Measurements from ENCODE around the gene DDX41.

The DDX41 gene

DNA sequence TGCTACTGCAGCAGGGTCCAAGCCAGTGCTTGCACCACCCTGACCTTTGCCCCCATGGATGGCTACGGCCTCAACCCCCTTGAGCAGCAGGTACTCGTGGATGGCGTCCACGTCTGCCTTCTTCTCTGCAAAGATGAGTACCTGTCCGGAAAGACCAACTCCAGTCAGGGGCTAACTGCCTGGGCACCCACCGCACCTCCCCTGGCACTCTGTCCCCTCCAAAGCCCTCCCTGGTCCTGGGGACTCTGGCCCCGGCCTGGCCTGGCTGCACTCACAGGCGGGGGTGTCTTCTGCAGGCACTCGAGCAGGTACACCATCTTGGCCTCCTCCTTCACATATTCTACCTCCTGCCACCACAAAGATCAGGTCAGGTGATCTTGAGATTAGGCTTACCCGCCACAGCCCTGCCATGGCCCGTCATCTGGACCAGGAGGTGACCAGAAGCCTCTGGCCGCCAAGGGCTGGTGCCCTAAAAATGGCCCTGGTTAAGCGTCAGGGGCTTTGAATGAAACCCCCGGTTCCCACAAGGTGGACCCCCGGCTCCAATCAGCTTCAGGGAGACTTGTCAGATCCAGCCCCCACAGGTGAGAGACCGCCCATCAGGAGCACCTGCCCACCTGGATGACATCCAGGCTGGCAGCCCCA is 3.9 kb downstream of the DDX41 start:
- no peaks in the 10 kb centered on the region for H3K27me3 ChIP-seq (ENCODE audit: control insufficient read depth in 1 of 2, insufficient read depth in 2 of 2, low read length in 2 of 2)
- no peak overlapping the region for H3K4me3 ChIP-seq (ENCODE audit: low read length in 2 of 2)
- H3K9ac ChIP-seq (ENCODE audit: low read length in 2 of 2), result no peak overlapping the region
- H3K27ac ChIP-seq (ENCODE audit: low read length), result no peak overlapping the region
- H3K4me1 ChIP-seq (ENCODE audit: control insufficient read depth, insufficient read depth, low read length), result peaks cover 26% of the 10 kb centered on the region
- H3K9me3 ChIP-seq (ENCODE audit: control insufficient read depth in 2 of 2, low read length in 2 of 2), result no peaks in the 10 kb centered on the region
- peaks cover 42 to 45% of the 10 kb centered on the region in 2 donors for H3K36me3 ChIP-seq (ENCODE audit: control insufficient read depth in 2 of 2, insufficient read depth in 2 of 2, low read length in 2 of 2)

DNA sequence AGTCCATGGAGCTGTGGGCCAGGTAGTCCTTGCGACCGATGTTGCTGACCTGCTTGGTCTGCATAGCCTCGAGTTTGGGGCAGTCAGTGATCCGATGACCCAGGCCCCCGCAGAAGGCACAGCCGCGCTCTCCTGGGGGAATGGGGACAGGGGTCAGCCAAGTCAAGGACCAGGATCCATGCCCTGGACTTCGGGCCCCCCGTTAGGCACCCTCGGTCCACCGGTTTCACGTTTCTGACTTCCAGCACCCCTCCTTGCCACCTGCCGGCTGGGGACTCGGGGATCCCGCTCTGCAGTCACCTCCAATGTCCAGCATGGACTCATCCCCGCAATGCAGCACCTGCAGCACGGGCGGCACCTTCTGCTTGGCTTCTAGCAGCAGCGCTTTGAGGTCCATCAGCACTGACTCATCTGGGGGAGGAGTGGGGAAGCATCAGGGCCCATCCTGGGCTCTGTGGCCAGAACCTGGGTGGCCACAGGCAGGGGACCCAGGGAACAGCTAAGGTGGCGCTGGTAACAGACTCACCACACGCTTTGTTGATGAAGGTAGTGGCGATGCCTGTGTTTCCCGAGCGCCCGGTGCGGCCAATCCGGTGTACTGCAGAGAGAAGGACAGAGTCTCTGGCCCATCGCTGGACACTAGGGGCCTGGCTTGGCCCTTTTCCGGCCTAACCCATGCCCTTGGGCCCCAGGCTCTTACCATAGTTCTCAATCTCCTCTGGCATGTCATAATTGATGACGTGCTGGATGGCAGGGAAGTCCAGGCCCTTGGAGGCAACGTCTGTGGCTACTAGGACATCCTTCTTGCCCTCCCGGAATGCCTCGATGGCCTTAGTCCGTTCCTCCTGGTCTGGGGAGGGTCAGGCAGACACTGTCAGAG is 4.7 kb downstream of the DDX41 start:
- H3K27ac ChIP-seq (ENCODE audit: low read length), result no peak overlapping the region
- H3K4me1 ChIP-seq (ENCODE audit: control insufficient read depth, insufficient read depth, low read length), result peaks cover 21% of the 10 kb centered on the region
- H3K4me3 ChIP-seq (ENCODE audit: low read length in 2 of 2), result no peak overlapping the region
- no peaks in the 10 kb centered on the region for H3K9me3 ChIP-seq (ENCODE audit: control insufficient read depth in 2 of 2, low read length in 2 of 2)
- H3K36me3 ChIP-seq (ENCODE audit: control insufficient read depth in 2 of 2, insufficient read depth in 2 of 2, low read length in 2 of 2), result peaks cover 42 to 45% of the 10 kb centered on the region in 2 donors
- H3K27me3 ChIP-seq (ENCODE audit: control insufficient read depth in 1 of 2, insufficient read depth in 2 of 2, low read length in 2 of 2), result no peaks in the 10 kb centered on the region
- H3K9ac ChIP-seq (ENCODE audit: low read length in 2 of 2), result no peak overlapping the region

DNA sequence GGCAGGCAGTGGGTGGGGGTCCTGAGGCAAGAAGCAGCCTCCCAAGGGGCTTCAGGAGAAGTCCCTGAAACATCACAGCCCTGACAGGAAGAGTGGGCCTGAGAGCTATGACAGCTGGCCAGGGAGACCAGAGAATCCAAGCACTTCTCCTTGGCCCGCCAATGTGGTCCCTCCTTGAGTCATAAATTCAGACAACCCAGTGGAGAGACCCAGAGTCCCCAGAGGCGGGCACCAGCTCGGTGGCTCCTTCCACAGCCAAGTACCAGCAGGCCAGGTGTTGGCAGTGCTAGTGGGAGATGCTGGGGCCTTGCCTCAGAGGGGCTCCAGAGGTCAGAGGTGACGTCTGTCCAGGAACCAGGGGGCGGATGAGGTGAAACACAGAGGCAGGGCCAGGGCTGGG is 5.6 kb downstream of the DDX41 start:
- H3K27ac ChIP-seq (ENCODE audit: low read length), result no peak overlapping the region
- peaks cover 17% of the 10 kb centered on the region for H3K4me1 ChIP-seq (ENCODE audit: control insufficient read depth, insufficient read depth, low read length)
- no peaks in the 10 kb centered on the region for H3K9me3 ChIP-seq (ENCODE audit: control insufficient read depth in 2 of 2, low read length in 2 of 2)
- no peak overlapping the region for H3K9ac ChIP-seq (ENCODE audit: low read length in 2 of 2)
- H3K4me3 ChIP-seq (ENCODE audit: low read length in 2 of 2), result no peak overlapping the region
- peaks cover 42 to 45% of the 10 kb centered on the region in 2 donors for H3K36me3 ChIP-seq (ENCODE audit: control insufficient read depth in 2 of 2, insufficient read depth in 2 of 2, low read length in 2 of 2)
- no peaks in the 10 kb centered on the region for H3K27me3 ChIP-seq (ENCODE audit: control insufficient read depth in 1 of 2, insufficient read depth in 2 of 2, low read length in 2 of 2)

DNA sequence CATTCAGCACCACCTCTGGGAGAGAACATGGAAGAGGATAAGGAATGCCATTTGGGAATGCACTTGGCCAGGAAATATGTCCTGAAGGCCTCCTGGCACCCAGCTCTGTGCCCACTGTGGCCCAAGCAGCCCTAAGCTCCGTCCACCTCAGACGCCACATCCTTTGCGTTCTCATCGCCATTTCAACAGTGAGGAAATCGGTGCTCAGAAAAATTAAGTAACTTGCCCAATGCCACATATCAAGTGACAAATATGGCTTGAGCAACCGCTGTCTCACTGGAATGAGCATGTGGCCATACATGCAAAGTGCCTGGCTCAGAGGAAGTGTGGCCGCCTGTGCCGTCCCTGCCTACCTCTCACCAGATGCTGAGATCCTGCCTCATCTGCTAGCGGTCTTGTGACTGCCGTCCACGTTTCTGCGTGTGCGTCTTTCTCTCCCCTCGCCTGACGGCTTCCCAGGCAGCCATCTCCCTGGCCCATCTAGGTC is 6.2 kb downstream of the DDX41 start:
- Histone ChIP-seq H3K9ac (ENCODE audit: low read length in 2 of 2) (no peak overlapping the region), H3K36me3 (ENCODE audit: control insufficient read depth in 2 of 2, insufficient read depth in 2 of 2, low read length in 2 of 2) (peaks cover 42 to 44% of the 10 kb centered on the region in 2 donors), H3K9me3 (ENCODE audit: control insufficient read depth in 2 of 2, low read length in 2 of 2) (no peaks in the 10 kb centered on the region), H3K27me3 (ENCODE audit: control insufficient read depth in 1 of 2, insufficient read depth in 2 of 2, low read length in 2 of 2) (no peaks in the 10 kb centered on the region), H3K4me1 (ENCODE audit: control insufficient read depth, insufficient read depth, low read length) (peaks cover 11% of the 10 kb centered on the region), H3K4me3 (ENCODE audit: low read length in 2 of 2) (no peak overlapping the region), H3K27ac (ENCODE audit: low read length) (no peak overlapping the region)

DNA sequence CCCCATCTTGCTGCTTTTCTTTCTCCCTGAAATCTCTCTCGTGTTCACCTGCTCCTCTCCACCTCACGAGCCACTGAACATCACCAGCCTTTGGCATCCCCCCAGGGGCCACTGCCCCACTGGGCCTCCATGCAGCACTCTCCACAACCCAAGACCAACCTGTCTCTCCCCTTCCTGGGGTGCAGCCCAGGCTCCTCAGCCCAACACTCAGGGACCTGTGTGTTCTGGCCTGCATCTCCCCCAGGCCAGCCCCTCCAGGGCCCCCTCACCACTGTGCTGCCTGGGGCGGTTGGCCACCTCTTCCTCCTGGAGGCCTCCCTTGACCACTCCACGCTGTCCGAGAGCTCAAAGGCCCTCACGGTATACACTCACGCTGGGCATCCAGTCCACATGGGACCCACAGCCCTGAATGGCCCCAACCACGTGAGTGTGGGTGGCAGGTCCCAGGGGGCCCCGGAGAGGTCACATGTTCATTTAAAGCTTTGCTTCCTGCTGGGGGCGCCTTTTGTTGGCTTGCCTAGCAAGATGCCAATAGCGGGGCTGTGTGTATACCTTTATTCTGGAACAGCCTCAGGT is 6.7 kb downstream of the DDX41 start:
- Histone ChIP-seq H3K36me3 (ENCODE audit: control insufficient read depth in 2 of 2, insufficient read depth in 2 of 2, low read length in 2 of 2) (peaks cover 37 to 38% of the 10 kb centered on the region in 2 donors), H3K4me1 (ENCODE audit: control insufficient read depth, insufficient read depth, low read length) (peaks cover 7% of the 10 kb centered on the region), H3K27me3 (ENCODE audit: control insufficient read depth in 1 of 2, insufficient read depth in 2 of 2, low read length in 2 of 2) (no peaks in the 10 kb centered on the region), H3K27ac (ENCODE audit: low read length) (no peak overlapping the region), H3K4me3 (ENCODE audit: low read length in 2 of 2) (no peak overlapping the region), H3K9ac (ENCODE audit: low read length in 2 of 2) (no peak overlapping the region), H3K9me3 (ENCODE audit: control insufficient read depth in 2 of 2, low read length in 2 of 2) (no peaks in the 10 kb centered on the region)

DNA sequence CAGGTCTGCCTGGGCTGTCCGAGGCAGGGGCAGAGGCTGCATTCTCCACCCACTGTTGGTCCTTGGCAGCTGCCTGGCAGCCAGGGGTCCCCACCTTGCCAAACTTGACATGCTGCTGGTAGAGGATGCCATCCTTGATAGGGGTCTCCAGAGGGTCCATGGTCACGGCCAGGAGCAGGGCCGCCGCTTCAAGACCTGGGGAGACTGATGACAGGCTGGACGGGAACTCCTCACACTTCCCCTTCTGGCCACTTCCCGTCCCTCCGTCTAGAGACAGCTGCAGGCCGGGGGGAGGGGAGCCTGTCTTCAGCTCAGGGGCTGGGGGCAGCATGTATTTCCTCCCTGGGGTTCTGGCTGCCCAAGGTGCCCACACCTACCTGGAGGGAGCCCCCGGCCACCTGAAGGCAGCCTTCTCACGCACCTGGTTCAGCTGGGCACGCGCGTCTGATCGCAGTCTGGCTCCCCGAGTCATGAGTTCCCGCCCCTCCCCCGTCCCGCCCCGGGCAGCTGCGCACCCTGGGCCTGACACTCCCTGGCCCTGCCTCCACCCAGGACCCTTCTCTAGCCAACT is 7.3 kb downstream of the DDX41 start, which contains the start of gene DOK3:
Gene DOK3, minus strand, starts transcription at position 446 of the 571 bp plus-strand sequence. Its CDS starts 286 bp downstream, at position 160.
- H3K27ac ChIP-seq (ENCODE audit: low read length), result no peak within 1 kb of the TSS
- peaks cover 1% of the 10 kb centered on the region for H3K4me1 ChIP-seq (ENCODE audit: control insufficient read depth, insufficient read depth, low read length)
- H3K9ac ChIP-seq (ENCODE audit: low read length in 2 of 2), result no peak within 1 kb of the TSS
- H3K9me3 ChIP-seq (ENCODE audit: control insufficient read depth in 2 of 2, low read length in 2 of 2), result no peaks in the 10 kb centered on the region
- H3K27me3 ChIP-seq (ENCODE audit: control insufficient read depth in 1 of 2, insufficient read depth in 2 of 2, low read length in 2 of 2), result no peaks in the 10 kb centered on the region
- peak within 1 kb of the TSS in 1 of 2 donors; percentile 29 for H3K4me3 ChIP-seq (ENCODE audit: low read length in 2 of 2)
- peaks cover 31 to 34% of the 10 kb centered on the region in 2 donors for H3K36me3 ChIP-seq (ENCODE audit: control insufficient read depth in 2 of 2, insufficient read depth in 2 of 2, low read length in 2 of 2)

DNA sequence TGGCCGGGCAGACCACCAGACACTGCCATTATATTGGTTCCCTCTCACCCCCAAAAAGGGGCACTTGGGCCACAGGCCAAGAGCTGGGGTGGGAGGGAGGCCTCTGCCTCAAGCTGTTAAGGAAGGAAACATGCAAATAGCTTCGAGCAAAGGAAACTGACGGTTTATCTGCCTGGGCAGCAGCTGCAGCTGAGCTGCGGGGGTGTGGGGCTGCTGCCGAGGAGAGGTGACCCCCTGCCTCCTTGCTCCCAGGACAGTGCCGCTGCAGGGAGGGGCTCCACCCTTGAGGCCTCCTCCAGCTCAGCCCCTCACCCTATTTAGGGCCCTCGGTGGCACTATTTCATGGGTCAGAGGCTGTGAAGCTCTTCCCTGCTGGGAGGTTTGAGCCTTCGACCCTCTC is 7.9 kb downstream of the DDX41 start:
- Histone ChIP-seq H3K9ac (ENCODE audit: low read length in 2 of 2) (no peak overlapping the region), H3K9me3 (ENCODE audit: control insufficient read depth in 2 of 2, low read length in 2 of 2) (no peaks in the 10 kb centered on the region), H3K36me3 (ENCODE audit: control insufficient read depth in 2 of 2, insufficient read depth in 2 of 2, low read length in 2 of 2) (peaks cover 29 to 31% of the 10 kb centered on the region in 2 donors), H3K27me3 (ENCODE audit: control insufficient read depth in 1 of 2, insufficient read depth in 2 of 2, low read length in 2 of 2) (no peaks in the 10 kb centered on the region), H3K4me1 (ENCODE audit: control insufficient read depth, insufficient read depth, low read length) (no peaks in the 10 kb centered on the region), H3K4me3 (ENCODE audit: low read length in 2 of 2) (peak overlapping the region in 1 of 2 donors; percentile 29), H3K27ac (ENCODE audit: low read length) (no peak overlapping the region)

DNA sequence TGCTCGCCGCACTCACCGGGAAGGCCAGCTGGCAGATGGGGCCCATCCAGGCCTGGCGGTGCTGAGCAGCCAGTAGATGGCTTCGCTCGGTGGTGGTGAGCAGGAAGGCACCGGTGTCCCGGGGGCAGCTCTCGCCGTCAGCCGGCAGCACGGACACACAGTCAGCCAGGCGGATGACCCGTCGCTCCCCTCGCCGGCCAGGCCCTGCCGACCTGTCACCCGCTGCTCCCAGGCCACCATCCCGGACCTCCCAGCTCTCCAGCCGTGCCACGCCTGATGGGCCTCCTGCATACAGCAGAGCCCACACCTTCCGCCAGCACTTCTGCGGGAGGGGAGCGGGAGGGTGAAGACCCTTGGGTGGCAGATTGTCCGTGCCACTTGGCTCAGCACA is 8.5 kb downstream of the DDX41 start:
- Histone ChIP-seq H3K4me3 (ENCODE audit: low read length in 2 of 2) (no peak overlapping the region), H3K9ac (ENCODE audit: low read length in 2 of 2) (no peak overlapping the region), H3K4me1 (ENCODE audit: control insufficient read depth, insufficient read depth, low read length) (no peaks in the 10 kb centered on the region), H3K27me3 (ENCODE audit: control insufficient read depth in 1 of 2, insufficient read depth in 2 of 2, low read length in 2 of 2) (no peaks in the 10 kb centered on the region), H3K27ac (ENCODE audit: low read length) (no peak overlapping the region), H3K36me3 (ENCODE audit: control insufficient read depth in 2 of 2, insufficient read depth in 2 of 2, low read length in 2 of 2) (peaks cover 25 to 27% of the 10 kb centered on the region in 2 donors), H3K9me3 (ENCODE audit: control insufficient read depth in 2 of 2, low read length in 2 of 2) (no peaks in the 10 kb centered on the region)

DNA sequence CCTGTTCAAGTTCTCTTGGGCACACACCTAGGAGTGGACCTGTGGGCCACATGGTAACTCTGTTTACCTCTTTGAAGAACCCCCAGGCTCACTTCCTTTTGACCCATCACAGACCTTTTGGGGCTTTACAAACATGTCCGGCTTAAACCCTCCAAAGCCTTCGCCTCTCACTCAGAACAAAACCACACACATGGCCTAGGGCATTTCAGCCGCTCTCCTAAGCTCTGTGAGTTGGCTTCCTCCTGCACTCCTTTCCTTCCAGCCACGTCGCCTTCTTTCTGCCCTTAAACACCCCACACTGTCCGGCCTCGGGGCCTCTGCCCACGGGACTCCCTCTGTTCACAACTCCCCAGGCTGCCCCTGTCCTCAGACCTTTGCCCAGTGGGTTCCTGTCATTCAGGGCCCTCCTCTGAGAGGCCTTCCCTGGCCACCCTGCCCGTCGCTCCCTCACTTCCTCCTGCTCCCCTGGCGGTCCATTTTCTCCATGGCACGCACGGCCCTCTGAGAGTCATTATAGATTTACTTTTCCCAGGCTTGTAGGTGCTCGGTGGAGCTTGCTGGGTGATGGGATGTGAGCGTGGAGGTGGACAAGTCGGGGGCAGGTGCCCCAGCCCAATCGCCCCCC is 9.1 kb downstream of the DDX41 start:
- no peaks in the 10 kb centered on the region for H3K4me1 ChIP-seq (ENCODE audit: control insufficient read depth, insufficient read depth, low read length)
- no peak overlapping the region for H3K9ac ChIP-seq (ENCODE audit: low read length in 2 of 2)
- peaks cover 20 to 22% of the 10 kb centered on the region in 2 donors for H3K36me3 ChIP-seq (ENCODE audit: control insufficient read depth in 2 of 2, insufficient read depth in 2 of 2, low read length in 2 of 2)
- no peak overlapping the region for H3K4me3 ChIP-seq (ENCODE audit: low read length in 2 of 2)
- H3K9me3 ChIP-seq (ENCODE audit: control insufficient read depth in 2 of 2, low read length in 2 of 2), result no peaks in the 10 kb centered on the region
- no peak overlapping the region for H3K27ac ChIP-seq (ENCODE audit: low read length)
- H3K27me3 ChIP-seq (ENCODE audit: control insufficient read depth in 1 of 2, insufficient read depth in 2 of 2, low read length in 2 of 2), result no peaks in the 10 kb centered on the region

DNA sequence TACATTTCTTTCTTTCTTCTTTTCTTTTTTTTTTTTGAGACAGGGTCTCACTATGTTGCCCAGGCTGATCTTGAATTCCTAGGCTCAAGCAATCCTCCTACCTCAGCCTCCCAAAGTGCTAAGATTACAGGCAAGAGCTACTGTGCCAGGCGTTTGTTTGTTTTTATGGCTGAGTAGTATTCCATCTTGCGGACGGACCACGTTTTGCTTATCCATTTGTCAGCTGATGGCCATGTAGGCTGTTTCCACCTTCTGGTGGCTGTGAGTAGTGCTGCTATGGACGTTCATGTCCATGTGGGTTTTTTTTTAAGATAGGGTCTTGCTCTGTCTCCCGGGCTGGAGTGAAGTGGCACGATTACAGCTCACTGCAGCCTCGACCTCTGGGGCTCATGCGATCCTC is 9.6 kb downstream of the DDX41 start:
- no peak overlapping the region for H3K4me3 ChIP-seq (ENCODE audit: low read length in 2 of 2)
- no peaks in the 10 kb centered on the region for H3K27me3 ChIP-seq (ENCODE audit: control insufficient read depth in 1 of 2, insufficient read depth in 2 of 2, low read length in 2 of 2)
- no peak overlapping the region for H3K27ac ChIP-seq (ENCODE audit: low read length)
- no peaks in the 10 kb centered on the region for H3K9me3 ChIP-seq (ENCODE audit: control insufficient read depth in 2 of 2, low read length in 2 of 2)
- no peaks in the 10 kb centered on the region for H3K4me1 ChIP-seq (ENCODE audit: control insufficient read depth, insufficient read depth, low read length)
- H3K36me3 ChIP-seq (ENCODE audit: control insufficient read depth in 2 of 2, insufficient read depth in 2 of 2, low read length in 2 of 2), result peaks cover 15 to 17% of the 10 kb centered on the region in 2 donors
- no peak overlapping the region for H3K9ac ChIP-seq (ENCODE audit: low read length in 2 of 2)
